GM12891 (cell line): ENCODE measurements around the gene EDARADD.

Source experiments
- POLR2A ChIP-seq: IDR thresholded peaks from 2 replicates; pipeline ENCODE4 v1.6.1; 2011; ENCODE audit warnings: low read depth, low read length, control low read depth
- POLR2AphosphoS5 ChIP-seq: IDR thresholded peaks from 2 replicates; pipeline ENCODE4 v1.6.1; 2011; ENCODE audit warnings: low read depth, low read length, control low read depth
- POU2F2 ChIP-seq: IDR thresholded peaks from 2 replicates; pipeline ENCODE4 v1.6.1; 2011; ENCODE audit warnings: low read depth, mild to moderate bottlenecking, control low read depth, low read length, moderate library complexity
- TAF1 ChIP-seq: IDR thresholded peaks from 2 replicates; pipeline ENCODE4 v1.6.1; 2011; ENCODE audit warnings: low read depth, low read length, control low read depth

DNA sequence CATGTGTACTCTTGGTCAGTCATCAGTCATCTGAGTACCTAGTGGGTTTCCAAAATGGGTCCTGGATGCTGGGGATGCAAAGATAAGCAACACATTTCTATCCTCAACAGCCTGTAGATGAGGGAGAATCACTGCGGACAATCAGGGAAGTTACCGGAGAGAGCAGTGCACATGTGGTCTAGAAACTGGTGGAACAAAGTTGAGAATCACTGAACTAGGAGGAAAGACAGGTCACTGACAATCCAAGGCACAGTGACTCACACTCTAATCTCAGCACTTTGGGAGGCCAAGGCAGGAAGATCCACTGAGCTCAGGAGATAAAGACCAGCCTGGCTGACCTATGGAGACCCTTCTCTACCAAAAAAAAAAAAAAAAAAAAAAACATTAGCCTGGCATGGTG, 98.3 kb downstream of the EDARADD start:
- no peak for TF ChIP-seq POLR2AphosphoS5
- TF ChIP-seq POLR2A = no peak
- TF ChIP-seq TAF1 = no peak
- no peak for TF ChIP-seq POU2F2
